HK-2 (cell line): ENCODE results near the gene TRIM41.
"Not testable (repeated sequence)": the region's sequence is repeated elsewhere in the genome, so short reads cannot be mapped to it uniquely, and the experiment has no call there.

Source experiments
- DNase-seq: peaks from one replicate; pipeline ENCODE4 v3.0.0-alpha.2; 2018; ENCODE audit not compliant: unreplicated experiment

The TRIM41 gene

DNA sequence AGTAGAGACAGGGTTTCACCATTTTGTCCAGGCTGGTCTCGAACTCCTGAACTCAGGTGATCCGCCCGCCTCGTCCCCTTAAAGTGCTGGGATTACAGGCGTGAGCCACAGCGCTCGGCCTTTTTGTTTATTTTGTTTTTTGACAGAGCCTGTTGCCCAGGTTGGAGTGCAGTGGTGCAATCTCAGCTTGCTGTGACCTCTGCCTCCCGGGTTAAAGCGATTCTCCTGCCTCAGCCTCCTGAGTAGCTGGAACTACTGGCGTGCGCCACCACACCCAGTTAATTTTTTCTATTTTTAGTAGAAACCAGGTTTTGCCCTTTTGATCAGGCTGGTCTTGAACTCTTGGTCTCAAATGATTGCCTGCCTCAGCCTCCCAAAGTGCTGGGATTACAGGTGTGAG lies 12.9 kb upstream of the TRIM41 start:
- DNase-seq, result not testable (repeated sequence)

DNA sequence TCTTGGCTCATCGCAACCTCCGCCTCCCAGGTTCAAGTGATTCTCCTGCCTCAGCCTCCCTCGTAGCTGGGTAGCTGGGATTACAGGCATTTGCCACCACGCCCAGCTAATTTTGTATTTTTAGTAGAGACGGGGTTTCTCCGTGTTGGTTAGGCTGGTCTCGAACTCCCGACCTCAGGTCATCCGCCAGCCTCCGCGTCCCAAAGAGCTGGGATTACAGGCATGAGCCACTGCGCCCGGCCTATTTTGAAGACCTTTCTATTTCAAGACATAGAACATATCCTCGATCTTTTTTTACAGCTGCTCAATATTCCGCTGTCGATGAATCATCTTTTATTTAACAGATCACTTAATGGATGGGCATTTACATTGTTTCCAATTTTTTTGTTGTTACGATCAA lies 12.4 kb upstream of the TRIM41 start:
- DNase-seq, result not testable (repeated sequence)

DNA sequence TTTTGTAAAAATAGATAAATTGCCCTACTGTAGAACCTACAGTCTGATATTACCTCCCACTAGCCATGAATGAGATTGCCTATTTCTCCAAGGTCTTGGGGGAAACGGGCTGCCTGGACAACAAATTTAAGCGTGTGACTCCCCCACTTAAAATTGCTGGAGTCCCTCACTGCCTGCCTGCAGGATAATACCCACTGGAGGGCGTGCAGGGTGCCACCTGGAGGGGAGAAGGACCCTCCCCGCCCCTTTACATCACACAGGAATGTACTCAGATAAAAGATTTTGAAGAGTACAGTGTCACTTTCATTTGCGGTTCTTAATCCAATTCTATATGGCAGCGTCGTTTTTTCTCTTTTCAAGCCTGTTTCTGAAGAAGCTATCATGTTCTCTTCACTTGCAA lies 11.9 kb upstream of the TRIM41 start:
- no peak for DNase-seq

DNA sequence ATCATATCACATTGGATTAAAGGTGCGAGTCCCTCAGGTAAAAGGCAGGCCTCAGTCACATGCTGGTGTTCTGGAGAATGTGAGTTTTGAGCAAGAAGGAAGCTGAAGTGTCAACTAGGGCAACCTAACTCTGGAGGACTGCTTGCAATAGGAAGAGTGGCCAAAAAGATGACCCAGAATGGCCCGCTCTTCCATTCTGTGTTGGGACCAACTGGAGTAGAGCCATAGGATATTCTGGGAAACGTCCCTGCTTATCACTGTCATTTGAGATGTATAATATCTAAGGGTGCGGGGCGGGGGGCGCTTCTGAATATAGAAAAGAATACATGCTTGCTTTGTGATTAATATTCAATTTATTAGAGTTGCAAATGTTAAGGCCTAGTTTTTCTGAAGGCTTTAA lies 11.0 kb upstream of the TRIM41 start:
- DNase-seq, result no peak

DNA sequence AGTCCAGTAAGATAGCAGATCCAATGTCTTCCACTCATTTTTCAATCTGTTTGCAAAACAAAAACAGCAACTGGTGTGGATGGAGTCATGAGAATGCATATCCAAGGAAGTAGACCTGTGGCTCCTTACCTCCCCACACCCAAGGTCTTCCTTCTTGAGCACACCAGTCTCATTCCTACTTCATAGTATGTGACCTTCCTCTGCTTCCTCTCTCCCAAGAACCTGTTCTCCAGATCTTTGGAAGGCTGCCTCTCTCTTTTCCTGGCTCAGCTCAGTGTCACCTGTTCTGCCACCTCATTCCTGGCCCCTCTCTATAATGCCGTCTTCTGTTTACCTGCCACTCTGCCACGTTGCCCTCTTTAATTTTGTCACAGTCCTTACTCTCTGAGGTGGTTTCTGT lies 10.1 kb upstream of the TRIM41 start:
- no peak for DNase-seq

DNA sequence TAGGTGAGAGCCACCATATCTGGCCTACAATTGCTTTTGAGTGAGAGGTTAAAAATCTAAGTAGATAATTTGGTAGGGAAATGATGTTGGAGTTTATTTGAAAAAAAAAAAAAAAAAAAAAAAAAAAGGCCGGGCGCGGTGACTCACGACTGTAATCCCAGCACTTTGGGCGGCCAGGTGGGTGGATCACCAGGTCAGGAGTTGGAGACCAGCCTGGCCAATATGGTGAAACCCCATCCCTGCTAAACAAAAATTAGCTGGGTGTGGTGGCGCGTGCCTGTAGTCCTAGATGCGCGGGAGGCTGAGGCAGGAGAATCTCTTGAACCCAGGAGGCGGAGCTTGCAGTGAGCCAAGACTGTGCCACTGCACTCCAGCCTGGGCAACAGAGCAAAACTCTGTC lies 8.8 kb upstream of the TRIM41 start:
- not testable (repeated sequence) for DNase-seq

DNA sequence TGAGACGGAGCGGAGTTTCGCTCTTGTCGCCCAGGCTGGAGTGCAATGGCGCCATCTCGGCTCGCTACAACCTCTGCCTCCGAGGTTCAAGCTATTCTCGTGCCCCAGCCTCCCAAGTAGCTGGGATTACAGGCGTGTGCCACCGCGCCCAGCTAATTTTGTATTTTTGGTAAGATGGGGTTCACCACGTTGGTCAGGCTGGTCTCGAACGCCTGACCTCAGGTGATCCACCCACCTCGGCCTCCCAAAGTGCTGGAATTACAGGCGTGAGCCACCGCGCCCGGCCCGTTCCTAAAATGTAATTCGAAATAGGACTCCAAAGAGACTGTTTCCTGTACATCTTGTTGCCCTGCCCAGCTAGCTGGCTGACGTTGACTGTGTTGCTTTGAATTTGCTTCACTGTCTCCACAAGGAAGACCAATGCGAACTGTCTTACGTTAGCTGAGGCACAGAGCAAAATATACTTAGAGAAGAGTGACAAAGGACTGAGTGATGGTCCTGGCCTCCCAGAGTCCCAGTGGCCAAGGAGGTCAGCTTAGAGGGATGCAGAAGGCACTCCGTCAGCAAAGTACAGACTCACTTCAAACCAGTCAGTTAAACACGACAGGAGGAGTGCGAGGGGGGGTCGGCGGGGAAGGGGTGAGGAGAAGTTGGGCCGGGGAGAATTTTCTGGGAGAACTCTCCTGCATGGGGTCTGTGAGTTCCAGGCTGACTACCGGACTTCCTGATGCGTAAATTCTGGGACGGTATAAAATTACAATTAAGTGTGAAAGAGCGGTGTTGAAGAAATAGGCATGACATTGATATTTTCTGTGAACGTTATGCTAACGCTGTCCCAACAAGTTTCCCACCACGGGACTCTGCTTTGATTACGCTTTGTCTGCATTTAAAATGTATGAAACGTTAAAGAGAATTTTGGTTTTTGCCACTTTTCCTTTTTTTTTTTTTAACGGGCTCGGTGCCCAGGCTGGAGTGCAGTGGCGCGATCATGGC lies 6.8 kb upstream of the TRIM41 start:
- no peak for DNase-seq

DNA sequence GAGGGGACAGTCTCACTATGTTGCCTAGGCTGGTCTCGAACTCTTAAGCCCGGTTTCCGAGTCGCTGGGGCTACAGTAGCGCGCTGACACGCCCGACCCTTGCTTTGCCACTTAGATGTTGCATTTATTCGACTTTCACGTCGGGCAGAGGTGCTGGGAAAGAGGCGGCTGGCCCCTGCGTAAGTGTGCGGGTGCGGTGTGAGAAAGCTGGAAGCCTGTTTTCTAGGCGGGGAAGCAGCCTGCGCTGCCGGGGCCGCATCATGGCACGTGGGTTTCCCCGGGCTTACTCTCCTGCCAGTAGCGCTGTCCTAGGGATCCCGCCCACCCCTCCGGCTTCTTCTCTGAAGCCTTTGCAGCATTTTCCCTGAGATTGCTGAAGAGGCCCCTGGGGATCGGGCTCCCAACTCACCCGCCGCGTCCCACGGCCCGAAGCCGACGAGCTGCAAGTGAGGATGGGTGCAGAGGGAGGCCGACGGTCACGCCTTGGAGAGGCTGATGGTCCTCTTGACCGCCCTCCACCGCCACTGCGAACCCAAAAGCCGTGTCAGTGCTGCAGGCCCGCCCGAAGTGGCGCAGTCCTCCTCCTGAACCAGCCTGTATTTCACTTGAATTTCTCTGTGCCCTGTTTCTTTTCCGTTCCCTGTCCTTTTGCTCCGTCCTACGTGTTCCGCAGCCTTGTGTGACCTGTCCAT lies 5.8 kb upstream of the TRIM41 start:
- DNase-seq, result peak; percentile 55

DNA sequence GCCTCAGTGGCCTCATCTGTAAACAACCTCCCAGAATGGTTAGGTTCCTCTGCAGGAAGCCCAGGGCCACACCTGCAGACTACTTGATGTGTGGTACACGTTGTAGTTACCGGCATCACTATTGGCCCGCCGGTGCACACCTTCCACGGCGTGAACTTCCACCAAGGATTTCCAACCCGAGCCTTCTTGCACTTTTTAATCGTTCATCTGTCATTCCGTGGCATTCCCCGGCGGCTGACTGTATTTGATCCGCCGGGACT lies 5.3 kb upstream of the TRIM41 start:
- no peak for DNase-seq

DNA sequence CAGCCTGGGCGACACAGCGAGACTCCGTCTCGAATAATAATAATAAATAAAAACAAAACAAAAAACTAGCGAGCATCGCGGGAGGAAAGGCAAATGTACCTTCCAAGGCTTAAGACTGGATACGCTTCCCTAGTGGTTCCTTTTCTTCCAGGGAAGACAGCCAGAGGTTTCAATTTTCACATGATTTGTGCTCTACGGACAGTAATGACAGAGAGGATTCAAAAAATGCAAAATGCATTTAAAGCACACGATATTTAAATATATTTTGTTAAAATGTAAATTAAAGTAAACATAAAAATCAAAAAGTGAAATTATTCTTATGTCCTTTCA lies 4.3 kb upstream of the TRIM41 start:
- DNase-seq, result no peak

DNA sequence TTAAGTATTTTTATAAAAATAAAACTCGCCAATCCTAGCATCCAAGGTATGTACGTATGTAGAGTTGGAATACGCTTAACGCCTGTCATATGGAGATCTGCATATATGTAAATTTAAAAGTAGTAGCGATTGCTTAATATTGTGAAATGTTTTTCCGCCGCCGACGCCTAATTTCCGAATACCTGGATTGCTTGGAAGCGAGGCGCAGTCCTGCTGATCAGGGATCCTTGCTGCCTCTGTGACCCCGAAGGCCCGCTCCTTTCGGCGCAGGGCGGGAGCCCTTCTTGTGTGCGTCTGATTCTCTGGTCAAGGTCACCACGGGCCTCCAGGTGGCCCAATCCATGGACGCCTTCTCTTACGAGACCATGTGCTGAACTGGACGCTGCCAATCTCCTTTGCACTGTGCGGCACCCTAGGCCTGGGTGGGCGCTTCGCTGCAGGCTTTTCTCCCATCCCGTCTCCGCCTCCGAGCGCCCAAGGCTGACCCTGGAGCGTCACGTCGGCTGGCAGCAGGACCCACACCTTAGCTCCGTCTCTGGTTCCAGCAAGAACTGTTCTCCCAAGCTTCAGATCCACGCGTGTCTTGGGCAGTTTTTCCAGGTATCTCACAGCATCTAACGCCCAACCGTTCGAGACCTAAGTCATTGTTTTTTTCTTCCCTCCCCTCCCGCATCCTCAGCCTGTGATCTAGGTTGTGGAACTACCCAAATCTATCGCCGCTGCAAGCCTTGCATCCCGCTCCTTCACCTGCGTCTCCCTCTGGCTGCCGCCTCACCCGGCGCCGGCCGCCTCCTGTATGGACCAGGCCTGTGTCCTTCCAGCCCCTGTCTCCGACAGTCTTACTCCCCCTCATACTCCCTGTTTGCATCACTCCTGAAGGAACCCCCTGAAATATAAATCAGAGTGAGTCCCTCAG lies 3.6 kb upstream of the TRIM41 start:
- no peak for DNase-seq

DNA sequence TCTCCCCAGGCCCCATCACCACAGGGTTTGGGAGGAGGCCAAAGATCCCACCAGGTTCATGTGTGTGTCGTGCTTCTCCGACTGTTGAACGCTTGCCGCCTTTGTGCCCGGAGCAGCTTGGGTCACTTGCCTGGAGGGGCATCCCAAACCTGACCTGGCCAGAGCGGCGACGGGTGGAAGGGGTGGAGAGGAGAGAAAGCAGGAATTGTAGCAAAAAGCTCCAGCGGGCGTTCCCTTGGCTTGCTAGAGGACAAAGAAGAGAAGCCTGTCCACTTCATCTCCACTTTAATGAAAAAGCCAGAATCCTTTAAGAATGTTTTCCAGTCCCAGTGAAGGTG lies 2.9 kb upstream of the TRIM41 start:
- no peak for DNase-seq

DNA sequence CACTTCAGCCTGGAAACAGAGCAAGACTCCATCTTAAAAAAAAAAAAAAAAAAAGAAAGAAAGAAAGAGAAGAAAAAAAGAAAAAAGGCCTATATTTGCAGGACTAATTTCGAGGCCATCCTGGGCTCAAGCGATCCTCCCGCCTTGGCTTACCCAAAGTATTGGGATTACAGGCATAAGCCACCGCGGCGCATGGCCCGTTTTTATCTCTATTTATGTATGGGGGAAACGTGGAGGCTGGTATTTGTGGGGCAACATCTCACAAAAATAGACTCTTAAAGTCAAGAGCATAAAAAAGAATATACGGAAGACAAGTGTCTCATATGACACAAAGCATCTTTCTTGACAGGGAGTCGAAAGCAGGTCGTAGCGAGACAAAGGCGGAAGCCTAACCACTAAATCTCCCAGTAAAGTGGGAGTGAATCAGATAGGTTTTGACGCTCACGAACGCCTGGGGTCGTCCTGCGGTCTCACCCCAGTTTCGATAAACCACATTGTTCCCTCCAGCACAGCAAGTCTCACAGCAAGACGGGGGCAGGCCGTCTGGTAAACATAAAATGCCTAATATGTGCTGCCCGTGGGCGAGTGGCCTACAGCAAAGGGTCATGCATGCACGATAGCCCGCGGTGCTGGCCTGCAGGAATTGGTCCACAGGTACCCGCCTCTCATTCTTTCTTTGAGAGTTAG lies 1.8 kb upstream of the TRIM41 start:
- DNase-seq, result no peak

DNA sequence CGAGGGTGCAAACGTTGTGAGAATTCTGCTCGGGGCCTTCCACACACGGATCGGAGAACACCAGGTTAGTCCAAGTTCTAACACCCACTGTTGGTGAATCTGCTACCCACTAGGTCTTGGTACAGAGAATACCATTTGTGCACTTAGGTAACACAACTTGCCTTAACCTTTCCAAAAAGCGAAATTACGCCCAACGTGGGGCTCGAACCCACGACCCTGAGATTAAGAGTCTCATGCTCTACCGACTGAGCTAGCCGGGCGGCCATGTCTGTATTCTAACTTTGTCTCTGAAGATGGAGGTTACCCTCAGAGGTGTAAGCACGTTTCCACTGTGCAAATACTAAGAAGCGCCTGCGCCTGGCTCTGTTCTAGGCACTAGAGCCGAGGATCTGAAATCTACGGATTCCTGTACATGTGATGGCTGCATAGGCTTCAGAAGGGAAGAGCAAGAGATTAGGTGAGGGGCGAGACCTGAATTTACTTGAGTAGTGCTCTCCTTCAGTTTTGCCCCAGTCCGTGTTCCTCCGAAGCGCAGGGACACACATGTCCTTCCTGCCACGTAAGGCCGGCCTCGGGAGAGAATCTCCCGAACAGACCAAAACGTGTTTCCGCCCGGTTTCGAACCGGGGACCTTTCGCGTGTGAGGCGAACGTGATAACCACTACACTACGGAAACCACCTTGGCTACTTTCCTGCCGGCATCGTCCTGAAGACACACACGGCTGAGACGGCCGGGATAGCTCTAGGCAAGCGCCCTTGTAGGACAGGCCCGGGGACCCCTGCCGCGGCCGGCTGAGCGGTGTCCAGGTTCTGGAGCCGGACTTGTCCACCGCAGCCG lies 1.1 kb upstream of the TRIM41 start:
- peak; percentile 95 for DNase-seq

DNA sequence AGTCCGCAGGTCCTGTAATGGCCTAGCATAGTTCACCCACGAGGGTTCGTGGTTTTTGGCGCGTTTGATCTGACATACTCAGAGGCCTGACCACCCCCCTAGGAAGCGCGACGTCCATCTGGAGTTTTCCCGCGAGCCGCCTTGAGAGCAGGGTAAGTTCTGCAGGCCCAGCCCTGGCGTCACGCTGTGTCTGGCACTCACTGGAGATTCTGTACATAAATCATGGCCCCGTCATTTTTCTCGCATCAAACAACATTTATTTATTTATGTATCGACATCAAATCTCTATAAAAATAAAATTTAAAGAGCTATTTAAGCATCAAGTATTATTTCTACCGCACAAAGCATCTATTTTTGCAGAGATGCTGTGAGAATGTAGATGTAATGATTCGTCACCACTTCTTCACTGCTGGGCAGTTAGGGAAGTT lies 437 bp upstream of the TRIM41 start:
- DNase-seq, result no peak

DNA sequence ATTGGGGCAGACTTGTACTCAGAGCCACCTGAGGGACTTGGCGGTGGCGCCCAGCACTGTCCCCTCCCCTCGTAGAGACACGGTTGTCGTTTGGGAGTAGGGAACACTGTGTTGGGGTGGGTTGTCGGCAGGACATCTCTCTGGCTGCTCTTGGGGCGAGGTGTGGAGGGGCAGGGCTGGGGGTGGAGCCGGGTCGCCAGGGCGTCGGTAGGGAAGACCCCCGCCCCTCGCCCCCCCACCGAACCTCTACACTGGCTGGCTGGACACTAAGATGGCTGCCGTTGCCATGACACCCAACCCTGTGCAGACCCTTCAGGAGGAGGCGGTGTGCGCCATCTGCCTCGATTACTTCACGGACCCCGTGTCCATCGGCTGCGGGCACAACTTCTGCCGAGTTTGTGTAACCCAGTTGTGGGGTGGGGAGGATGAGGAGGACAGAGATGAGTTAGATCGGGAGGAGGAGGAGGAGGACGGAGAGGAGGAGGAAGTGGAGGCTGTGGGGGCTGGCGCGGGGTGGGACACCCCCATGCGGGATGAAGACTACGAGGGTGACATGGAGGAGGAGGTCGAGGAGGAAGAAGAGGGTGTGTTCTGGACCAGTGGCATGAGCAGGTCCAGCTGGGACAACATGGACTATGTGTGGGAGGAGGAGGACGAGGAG lies 778 bp downstream of the TRIM41 start:
- no peak for DNase-seq

DNA sequence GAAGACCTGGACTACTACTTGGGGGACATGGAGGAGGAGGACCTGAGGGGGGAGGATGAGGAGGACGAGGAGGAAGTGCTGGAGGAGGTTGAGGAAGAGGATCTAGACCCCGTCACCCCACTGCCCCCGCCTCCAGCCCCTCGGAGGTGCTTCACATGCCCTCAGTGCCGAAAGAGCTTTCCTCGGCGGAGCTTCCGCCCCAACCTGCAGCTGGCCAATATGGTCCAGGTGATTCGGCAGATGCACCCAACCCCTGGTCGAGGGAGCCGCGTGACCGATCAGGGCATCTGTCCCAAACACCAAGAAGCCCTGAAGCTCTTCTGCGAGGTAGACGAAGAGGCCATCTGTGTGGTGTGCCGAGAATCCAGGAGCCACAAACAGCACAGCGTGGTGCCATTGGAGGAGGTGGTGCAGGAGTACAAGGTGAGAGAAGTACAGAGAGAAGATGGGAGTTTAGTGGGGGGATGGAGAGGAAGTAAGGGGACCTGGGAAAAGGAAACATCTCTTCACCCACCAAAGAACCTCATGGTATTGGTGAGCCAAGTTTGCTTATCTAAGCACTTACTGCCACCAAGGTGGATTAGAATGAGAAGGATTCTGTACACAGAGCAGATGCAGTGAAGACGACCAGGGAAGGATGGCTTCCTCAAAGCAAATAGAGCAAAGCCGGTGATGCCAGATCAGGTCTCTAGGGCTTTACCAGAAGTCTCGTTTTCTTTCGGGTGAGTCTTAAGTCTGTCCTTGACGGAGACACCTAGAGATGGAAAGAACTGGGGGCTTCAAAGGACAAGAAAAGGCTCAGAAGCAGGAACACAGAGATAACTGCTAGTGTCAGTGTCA lies 1.5 kb downstream of the TRIM41 start:
- DNase-seq, result no peak

DNA sequence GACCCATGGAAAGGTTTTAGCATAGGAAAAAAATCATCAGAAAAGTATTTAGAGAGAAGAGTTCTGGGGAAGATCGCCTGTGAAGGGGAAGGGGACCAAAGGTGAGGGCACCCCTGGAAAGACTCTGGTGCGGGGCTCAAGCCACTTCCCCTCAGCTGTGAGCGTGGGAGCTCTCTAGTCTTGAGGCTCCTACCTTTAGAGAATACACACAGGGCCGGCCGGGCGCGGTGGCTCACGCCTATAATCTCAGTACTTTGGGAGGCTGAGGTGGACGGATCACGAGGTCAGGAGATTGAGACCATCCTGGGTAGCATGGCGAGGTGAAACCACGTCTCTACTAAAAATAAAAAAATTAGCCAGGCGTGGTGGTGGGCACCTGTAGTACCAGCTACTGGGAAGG lies 6.9 kb downstream of the TRIM41 start:
- no peak for DNase-seq

DNA sequence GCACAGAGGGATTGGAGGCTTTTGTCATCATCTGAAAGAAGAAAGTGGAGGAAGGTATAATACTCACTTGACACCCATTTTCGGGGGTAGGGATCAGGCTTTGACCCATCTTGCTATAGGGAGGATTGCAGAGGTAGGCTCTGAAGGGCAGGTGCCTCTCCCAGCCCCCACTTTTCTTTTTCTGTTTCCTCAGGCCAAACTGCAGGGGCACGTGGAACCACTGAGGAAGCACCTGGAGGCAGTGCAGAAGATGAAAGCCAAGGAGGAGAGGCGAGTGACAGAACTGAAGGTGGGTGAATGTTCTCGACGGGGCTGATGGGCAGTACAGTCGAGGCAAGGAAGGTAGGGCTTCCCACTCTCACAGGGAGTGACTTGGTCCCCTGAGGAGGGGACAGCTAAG lies 7.5 kb downstream of the TRIM41 start:
- DNase-seq, result no peak

DNA sequence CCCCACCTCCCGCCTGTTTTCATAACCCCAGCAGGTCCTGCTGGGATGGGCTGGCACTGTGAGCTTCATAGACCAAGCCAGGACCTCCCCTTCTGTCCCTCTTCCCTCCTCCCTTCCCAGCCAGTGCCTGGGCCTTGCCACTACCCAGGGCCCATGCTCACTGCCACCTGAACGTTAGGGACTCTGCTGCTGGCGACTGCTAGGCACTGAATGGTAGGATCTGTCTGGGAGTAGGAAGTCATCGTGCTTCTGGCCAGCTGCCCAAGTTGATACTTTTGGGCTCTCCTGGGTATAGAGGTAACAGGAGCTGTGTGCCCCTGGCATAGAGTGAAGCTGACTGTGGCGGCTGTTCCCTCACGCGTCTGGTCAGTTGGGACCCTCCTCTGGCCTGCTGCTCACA lies 8.4 kb downstream of the TRIM41 start:
- no peak for DNase-seq
